Effector CD4-positive, alpha-beta T cell (primary cell): ENCODE measurements around the gene EIF6.

Experiments
- DNase-seq: peaks from one replicate; pipeline ENCODE4 v3.0.0-alpha.2; 2020

EIF6 gene

DNA sequence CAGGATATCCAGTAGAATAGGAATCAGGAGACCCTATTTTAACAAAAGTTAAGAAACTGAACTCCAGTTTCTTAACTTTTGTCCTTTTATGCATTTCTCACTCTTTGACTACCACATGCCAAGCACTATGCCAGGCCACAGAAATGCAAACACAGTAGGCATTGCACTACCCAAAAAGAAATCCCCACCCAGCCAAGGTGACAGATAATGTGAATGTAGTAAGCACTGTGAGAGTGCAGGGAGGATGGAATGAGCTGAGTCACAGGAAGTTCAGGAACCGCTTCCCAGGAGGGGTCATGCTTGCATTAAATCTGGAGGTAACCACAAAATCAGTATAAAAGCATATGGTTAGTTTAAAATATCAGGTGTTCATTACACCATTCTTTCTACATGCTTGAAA is 27.7 kb upstream of the EIF6 start:
- DNase-seq: no peak

DNA sequence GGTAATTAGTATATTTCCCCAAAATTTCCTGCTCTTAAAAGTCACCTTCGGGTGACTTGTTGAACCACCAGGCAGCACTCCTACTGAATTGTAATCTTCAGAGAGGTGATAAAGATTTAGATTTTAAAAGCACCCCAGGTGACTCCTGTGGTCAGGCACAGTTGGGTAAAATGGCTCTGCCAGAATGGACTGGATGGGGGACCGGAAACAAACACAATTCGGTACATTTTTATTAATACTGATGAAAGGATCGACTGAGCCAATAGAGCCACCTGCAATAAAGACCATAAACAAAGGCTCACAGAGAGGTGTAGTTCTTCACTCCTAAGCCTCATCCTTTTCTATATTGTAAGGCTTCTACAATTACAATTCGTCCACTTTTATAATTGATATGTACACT is 27.2 kb upstream of the EIF6 start:
- DNase-seq: no peak

DNA sequence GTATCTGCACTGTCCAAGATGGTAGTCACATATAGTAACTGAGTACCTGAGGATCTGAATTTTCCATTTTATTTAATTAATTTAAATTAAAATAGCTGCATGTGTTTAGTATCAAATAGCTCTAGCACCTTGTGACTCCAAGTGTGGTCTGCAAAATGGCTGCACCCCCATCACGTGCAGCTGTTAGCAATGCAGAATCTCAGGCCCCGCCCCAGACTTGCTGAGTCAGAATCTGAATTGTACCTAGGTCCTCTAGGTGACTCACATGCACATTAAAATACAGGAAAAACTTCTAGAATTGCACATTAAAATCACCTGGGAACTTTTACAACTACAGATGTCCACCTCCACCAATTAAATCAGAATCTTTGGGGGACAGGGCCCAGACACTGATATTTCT is 26.8 kb upstream of the EIF6 start:
- no peak for DNase-seq

DNA sequence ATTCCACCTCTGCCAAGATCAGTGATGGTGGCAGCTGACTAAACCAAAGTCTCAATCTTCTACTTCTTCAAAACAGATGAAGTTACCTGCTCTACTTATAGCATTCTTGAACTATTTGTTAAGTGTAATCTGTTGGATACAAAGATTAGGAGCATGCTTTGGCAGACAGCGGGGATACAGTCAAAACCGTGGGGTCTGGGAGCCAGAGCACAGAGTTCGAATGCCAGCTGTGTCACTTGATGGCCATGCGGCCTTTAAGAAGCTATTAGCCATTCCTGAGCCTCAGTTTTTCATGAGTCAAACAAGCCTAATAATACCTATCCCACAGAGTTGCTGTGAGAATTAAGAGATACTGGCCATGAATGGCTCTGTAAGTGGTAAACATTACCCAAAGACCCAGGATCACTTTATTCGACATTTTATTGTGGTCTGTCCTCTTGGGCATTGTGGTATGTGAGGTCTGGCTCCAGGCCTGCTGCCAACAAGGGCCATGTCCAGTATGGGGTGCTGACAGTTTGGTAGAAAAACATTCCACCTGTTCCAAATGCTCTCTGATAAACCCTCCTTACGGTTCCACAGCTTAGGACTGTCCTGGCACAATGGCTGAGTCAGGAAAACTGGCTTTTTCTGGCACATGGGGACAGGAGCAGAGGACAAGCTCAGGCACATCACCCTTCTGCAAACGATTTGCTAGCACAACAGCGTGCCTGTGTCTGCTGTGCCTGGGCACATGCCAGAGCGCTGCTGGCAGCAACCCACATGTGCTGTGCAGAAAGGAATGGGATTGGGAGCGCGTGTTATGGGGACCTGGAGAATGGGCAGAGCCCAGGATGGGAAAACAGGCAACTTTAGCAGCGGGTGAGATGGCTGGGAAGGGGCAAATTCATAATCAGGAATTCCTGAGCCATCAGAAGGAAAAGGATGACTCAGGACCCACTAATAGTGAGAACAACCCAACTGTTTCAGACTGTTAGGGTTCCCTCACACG is 23.4 kb upstream of the EIF6 start:
- no peak for DNase-seq

DNA sequence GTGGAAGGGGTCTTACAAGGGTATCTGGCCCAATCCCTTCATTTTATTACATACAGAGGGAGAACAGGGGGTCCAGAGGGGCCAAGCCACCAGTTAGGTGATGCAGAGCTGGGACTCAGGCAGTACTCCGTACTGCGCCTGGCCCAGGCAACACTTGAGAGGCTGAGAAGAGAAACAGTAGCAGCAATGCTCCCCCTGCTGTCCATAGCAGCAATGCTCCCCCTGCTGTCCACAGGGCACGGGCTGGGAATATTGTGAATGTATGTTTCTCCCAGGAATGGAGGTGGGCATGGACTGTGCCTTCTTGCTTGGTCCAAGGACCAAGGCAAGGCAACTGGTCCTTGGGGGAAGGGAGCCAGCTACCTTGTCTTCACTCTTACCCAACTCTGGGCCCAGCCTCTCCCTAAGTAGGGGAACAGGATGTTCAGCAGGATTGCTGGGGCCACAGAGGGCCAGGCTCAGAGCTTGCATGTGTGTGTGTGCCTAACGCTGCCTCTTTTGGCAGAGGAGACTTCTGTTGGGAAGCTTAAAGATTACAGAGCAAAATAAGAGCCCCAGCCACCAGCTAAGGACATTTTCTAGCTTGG is 22.5 kb upstream of the EIF6 start:
- DNase-seq: no peak

DNA sequence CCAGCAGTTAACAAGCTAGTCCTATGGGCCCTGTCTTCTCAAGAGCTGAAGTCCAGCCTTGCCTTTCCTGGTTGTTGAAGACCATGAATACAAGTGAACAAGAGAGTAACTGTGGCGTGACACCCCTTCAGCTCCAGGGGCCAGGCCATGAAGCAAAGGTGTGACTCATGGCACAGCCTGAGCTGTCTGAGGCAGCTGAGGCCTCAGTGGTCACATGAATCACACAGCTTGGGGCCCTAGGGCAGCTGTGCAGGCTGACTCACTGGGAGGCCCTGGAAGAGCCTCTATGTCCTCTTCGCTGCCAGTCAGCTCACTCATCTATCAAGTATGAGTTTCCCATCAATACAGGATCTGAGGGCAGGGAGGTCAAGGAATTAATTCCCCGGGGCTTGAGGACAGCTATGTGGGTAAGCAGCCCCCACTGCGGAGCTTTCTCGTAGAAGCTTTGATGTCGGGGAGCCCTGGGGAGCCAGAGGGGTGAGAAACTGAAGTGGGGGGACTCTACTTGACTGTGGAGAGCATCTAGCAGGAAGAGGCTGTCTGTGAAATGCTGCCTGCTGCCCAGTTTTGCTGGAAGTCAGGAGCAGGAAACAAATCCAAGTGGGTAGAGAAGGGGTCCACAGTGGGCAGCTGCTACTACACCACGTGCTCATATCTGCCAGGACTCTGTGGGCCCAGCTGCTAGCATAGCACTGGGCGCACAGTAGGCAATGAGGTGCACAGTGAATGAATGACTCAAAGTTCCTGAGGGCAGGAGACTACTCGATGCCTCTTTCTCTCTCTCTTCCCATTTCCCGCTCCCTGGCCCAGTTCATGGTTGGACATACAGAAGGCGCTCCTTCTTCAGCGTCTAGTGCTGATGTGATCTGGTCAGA is 21.3 kb upstream of the EIF6 start:
- no peak for DNase-seq

DNA sequence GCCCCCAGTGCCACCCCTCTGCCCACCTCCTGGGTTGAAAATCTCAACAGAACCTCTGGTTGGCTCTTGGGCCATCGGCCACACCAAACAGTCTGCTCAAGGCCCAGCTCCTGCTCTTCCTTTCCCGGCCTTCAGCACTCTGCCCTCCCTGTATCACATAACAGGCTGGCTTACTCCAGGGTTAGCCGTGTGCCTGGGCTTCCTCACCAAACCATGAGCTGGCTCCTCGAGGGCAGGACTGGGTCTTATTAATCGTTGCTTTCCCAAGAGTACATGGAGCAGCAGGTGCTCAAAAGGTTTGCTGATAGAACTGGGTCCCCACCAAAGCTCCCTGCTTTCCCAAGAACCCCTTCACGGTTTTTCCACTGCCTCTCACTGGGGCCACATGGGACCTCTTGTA is 20.4 kb upstream of the EIF6 start:
- DNase-seq: no peak

DNA sequence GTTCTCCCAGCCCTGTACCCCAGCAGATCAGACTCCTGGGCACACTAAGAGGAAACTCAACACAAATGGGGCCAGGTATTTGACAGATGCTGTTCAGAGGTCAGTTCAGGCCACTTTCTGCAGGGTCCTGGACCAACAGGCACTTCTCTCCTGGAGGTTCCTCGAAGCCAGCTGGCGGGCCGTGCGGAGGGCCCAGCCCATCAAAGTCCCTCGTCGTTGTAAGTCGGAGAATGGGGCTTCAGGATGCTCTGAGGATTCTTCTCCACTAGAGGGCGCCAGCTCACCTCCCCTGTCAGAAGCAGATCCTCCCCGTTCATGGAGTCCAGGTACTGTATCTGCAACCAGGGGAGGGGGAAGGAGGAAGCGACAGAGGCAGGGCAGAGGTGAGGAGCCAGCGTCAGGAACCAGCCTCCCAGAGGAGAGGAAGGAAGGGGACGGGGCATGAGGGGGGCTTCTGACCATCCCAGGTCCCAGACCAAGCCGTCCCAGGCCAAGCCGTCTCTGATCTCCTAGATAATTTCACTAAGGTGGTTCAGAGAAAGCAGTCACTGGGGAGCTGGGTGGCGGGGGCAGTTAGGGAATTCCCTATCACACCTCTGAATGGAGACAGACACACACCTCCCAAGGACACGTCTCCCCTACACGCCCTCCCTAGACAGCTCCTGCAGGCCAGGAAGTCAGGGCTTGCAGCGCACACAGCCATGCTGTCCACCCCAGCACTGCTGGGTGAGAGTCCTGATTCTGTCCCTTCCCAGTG is 19.3 kb upstream of the EIF6 start:
- DNase-seq: peak; percentile 73

DNA sequence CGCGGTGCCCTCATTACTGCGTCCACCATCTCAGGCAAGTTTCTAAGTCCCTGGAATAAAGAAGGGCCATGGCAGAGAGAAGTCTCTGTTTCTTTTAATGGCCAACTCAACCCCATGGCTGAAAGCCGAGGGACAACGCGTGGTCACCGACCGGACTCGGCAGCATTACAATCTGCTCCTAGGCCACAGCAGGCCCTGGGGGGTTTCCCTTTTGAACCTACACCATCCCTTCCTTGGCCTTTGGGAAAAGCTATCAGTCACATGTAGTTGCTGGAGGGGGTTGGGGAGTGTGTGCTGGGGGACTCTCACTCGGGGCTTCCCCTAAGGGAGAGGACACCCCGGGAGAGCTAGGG is 18.8 kb upstream of the EIF6 start:
- no peak for DNase-seq

DNA sequence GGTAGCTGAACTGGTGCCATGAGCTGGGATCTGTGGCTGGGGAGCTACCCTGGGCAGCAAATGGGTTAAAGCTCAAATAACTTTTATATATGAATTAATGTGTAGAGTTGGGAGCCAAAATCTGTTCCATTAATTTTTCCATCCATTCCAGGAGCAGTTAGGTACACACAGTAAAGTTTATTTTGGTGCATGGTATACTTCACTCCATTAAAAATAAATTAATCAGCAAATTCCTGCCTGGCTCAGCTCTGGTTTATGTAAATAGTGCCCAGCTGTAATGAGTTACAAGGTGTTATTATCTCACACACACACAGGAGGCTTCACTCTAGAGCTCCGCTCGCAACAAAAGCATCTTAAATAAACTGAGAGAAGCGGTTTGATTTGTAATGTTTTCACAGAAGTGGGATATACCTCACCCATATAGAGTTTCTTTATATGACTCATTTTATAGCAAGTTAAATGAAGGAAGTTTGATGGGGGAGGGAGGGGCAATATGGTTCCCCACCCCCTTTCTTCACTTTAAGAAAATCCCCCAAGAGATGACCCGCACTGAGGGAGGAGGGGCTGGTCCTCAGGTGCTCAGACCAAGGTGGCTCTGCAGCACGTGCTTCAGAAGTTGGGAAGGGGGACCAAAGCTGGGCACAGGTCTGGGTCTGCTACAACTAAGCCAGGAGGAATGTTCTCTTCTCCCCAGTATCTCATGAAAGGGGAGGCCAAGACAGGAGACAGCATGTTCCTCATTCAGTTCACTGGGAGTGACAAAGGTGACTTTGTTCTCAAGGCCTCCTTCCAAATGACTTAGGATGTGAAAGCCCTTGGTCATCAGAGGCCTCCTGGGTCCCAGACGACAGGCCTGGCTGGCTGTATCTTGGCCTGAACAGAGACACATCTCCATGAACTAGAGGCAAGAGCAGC is 18.1 kb upstream of the EIF6 start:
- DNase-seq: no peak

DNA sequence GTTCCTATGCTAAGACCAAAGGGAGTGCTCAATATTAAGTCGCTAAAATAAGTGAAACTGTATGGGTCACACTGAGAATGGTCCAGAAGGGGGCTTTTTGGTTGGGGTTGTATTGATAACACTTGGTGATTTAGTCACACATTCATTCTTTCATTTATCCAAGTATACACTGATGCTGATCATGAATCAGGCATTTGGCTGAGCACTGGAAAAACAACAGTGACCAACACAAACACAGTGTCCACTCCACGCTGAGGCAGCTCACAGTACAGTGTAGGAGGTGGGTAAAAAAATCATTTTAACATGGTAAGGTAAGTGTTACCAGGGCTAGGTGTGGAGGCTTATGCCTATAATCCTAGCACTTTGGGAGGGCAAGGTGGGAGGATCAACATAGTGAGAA is 16.9 kb upstream of the EIF6 start:
- DNase-seq: no peak

DNA sequence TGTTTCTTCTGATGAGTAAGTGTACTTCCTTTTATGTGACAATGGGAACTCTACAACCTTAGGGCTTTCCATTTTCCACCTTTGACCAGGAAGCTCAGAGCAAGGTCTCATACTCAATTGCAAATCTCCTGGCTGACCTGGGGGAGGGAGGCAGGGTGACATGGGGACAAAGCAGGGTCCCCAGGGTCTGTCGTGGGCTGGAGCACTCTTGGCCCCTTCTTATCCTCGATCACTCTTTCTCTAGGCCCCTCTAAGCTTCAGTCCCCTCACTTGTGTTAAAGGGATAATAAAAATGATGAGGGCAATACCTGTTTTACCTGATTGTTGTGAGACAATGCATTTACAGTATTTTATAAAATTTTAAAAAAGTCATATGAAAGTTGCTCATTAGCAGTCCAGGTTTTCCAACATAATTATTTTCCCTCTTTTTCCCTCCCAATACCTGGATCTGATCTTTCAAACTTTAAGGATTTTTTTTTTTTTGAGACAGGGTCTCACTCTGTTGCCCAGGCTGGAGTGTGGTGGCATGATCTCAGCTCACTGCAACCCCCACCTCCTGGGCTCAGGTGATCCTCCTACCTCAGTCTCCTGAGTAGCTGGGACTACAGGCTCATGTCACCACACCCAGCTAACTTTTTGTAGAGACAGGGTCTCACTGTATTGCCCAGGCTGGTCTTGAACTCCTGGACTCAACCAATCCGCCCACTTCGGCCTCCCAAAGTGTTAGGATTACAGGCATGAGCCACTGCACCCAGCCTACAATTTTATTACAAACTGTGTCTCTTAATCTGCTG is 16.1 kb upstream of the EIF6 start:
- DNase-seq: no peak

DNA sequence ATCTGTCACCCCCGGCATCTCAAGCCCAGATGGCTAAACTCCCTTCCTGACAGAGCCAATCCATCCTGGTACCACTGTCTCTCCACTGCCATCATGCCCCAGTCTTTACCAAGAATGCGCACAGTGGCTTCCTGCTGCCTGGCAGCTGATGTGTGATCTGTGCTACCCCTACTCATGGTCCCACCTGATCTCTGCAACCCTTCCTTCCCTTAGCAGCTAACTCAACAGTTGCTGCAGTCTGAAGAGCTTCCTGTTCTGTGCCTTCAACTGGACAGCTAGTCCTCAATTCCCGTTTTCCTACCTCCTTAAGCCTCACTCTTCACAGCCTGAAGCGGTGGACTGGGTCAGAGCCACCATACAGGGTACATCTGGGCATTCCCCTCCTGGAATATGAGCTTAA is 15.2 kb upstream of the EIF6 start:
- no peak for DNase-seq

DNA sequence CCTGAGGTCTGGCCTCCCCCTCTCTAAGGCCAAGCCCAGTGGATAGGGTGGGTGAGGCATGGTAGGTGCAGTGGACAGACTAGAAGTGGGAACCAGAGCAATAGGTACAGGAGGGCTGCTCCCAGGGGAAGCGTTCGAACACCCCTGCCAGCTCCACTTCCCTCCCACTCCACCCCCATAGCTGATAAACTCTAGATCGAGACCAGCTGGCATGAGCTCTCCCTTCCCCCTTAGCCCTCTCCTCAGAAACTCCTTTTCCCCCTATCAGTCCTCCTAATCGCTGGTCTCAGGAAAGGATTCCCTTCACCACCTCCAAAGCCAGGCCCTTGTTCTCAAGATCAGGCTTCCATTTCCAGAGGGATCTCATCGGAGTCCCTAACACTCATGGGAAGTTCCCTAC is 13.7 kb upstream of the EIF6 start:
- DNase-seq: no peak

DNA sequence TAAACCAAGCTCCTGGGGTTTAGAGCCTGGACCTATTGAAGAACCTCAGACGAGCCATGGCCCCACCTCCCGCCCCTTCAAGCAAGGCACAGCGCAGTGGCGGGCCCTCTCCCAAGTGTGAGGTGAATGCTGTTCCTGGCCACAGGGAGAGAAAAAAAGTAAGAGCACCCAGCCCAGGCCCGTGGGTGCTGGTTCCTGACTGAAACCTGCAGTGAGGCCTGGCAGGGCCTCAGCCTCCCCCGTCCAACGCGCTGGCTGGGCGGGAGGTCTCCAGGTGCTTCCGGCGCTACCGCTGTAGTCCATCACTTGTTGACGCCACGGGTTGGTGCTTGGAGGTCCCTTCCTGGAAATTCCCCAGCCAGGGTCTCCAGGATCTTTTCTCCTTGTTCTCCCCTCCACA is 13.2 kb upstream of the EIF6 start:
- no peak for DNase-seq

DNA sequence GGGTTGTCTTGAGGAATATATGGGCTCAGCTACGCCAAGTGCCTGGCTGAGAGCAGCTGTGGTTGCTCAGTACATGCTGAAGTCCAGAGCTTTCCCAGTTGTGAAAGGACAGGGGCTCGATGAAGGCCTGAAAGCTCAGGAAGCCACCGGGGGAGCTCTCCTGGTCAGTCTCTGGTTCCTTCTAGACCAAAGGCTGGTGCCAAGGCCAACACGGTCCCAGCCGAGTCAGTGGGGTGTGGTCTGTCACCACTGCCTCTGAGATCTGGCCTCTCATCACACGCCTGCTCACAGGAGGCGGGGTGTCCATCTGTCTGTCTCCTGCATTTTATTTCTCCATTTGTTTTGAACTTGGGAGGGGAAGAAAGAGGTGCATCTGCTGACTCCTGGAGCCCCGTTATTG is 12.6 kb upstream of the EIF6 start:
- DNase-seq: no peak

DNA sequence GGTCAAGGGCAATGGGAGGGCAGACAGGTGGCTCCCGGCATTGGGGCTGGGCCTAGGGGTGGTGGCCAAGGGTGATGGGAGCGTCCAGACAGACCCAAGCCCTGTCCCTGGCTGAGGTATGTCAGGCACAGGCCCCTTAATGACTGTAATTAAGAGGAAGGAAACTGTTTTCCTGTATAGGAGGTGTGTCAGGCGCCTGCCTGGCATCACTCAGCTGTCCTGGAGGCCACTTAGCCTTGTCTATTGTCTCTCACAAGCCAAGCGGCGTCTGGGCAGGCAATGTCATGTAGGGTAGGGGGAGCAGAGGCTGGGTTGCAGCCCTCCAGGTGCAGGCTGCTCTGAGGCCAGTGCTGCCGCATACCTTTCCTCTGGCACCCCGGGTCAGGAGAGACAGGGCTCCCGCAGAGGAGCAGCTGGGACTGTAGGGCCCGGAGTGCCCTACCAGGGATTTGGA is 11.6 kb upstream of the EIF6 start:
- DNase-seq: no peak

DNA sequence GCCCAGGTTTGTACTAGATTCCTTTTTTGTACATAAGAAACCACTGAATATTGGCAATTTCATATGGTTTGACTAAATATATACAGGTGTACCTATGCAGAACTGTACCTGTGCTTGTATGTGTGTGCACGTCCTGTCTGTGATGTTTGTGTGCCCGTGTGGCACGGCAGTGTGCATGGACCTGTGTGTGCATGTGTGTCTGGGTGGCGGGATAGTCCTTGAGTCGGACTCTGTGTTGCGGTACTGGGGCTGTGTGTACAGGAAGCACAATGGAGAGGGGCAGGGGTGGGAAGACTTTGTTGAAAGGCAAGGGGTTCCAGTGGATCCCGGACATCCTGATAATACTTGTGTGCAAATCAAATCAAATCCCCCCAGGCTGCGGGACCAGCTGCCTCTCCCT is 11.1 kb upstream of the EIF6 start:
- DNase-seq: no peak

DNA sequence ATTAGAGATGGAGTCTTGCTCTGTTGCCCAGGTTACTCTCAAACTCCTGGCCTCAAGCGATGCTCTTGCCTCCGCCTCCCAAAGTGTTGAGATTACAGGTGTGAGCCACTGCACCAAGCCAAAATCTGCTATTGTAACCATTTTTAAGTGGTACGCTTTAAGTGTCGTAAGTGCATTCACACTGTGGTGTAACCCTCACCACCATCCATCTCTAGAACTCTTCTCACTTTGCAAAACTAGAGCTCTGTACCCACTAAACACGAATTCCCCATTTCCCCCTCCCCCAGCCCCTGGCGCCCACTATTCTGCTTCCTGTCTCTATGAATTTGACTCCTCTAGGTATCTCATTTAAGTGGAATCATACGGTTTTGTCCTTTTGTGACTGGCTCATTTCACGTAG is 10.5 kb upstream of the EIF6 start:
- no peak for DNase-seq

DNA sequence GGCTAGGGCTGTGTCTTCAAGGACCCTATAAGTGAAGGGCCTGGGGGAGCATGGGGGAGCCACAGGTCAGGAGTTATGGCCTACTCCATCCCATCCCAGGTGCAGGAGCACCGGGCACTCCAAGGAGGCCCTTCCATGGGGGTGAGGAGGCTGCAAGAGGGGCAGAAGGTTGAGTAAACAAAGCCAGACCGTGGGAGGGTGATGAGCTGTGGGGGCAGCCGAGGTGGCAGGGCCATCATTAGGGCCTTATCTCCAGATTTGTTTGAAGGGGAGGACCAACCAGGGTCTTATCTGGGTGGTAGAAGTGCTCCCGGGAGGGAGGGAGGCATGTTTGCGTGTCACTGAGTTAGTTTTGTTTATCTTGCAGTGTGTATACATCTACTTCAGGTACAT is 9.7 kb upstream of the EIF6 start:
- no peak for DNase-seq
